HFF-Myc (cell line): ENCODE measurements around the gene CDK5RAP2.

Experiments used
- DNase-seq: peaks from one replicate; pipeline ENCODE4 v3.0.0-alpha.2; 2011; ENCODE audit warnings: low read depth; ENCODE audit errors: extremely low read depth
- H3K4me3 ChIP-seq: replicated peaks from 2 replicates; pipeline ENCODE4 v1.5.1; 2011; ENCODE audit warnings: low read depth, mild to moderate bottlenecking, control low read depth, low read length
- TF ChIP-seq, protein P1 (sequence below): IDR thresholded peaks from 2 replicates; pipeline ENCODE4 v1.5.1; 2012; ENCODE audit warnings: mild to moderate bottlenecking, low read depth, low read length, control low read depth; ENCODE audit errors: missing control alignments

CDK5RAP2 gene

DNA sequence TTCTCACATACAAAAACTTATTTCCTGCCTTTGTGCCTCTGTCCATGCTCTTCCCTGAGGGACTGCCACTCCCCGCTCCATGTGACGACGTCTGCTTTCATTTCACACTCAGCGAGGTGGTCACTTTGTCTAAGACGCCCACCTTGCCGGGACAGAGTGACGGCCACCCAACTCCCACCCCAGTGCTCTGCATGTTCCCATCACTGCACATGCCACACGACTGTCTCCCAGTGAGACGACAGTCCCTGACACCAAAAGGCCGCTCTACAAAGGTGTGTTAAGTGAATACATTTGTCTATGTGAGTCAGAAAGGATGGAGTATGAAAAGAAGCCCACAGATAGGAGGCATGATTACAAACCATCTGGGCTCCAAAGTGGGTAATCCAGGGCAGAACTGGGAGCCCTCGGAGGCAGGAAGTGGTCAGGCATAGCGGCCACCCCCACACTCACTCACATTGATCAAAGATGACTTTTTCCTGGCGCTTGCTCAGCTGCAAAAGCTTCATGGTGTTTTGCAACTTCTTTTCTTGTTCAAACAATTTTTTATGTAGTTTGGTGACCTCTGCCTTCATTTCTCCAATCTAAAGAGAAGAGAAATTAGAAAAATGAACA, 185.8 kb downstream of the CDK5RAP2 start:
- TF ChIP-seq, protein P1, sequence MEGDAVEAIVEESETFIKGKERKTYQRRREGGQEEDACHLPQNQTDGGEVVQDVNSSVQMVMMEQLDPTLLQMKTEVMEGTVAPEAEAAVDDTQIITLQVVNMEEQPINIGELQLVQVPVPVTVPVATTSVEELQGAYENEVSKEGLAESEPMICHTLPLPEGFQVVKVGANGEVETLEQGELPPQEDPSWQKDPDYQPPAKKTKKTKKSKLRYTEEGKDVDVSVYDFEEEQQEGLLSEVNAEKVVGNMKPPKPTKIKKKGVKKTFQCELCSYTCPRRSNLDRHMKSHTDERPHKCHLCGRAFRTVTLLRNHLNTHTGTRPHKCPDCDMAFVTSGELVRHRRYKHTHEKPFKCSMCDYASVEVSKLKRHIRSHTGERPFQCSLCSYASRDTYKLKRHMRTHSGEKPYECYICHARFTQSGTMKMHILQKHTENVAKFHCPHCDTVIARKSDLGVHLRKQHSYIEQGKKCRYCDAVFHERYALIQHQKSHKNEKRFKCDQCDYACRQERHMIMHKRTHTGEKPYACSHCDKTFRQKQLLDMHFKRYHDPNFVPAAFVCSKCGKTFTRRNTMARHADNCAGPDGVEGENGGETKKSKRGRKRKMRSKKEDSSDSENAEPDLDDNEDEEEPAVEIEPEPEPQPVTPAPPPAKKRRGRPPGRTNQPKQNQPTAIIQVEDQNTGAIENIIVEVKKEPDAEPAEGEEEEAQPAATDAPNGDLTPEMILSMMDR = no peak
- H3K4me3 ChIP-seq = no peak overlapping the region
- DNase-seq = peak; percentile 84

DNA sequence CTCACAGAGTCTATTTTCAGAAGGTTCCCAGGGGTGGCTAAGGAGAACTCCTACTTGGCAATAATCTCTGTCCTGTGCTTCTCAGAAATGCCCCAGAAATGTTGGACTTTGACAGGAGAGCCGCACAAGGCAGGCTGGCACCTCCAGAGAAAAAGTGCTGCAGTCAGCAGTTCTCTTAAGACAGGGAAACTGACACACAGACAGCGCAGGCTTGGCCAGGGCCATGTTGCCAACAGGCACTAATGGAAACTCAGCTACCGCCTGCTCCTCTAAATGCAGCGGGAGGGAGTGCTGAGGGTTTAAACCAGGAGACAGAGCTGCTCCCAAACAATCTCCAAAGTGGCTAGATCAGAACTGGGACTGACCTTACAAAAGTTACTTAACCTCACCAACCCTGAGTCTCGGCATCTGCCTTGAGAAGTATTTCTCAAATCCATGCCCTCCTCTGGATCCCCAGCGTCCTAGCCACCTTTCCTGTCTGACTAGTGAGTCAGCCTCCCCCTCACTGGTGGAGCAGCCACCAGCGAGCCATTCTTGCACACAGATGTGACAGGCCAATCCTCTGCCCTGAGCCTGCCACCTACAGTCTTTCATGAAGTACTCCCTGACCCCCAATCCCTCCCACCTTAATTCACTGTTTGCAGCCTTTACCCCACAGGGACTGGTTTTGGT, 186.4 kb downstream of the CDK5RAP2 start:
- peak; percentile 22 for DNase-seq
- H3K4me3 ChIP-seq = no peak overlapping the region
- TF ChIP-seq, protein P1 = no peak

DNA sequence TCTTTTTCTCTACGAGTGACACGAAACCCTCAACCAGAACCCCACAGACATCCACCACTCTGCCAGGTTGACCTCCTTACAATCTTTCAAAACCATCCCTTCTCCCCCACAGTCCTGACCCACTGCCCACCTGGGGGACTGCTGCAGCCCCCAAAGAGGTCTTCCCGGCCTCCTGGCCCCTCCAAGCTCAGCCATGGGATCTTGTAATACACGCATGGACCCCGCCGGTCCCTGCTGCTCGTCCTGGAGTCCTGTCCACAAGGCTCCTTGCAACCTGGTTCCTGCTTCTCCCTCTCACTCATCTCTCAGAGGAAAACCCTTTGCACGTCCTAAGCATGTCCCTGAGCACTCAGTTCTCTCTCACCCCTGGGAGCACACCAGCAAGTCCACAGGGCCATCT, 187.3 kb downstream of the CDK5RAP2 start:
- no peak overlapping the region for H3K4me3 ChIP-seq
- no peak for DNase-seq
- TF ChIP-seq, protein P1 = no peak

DNA sequence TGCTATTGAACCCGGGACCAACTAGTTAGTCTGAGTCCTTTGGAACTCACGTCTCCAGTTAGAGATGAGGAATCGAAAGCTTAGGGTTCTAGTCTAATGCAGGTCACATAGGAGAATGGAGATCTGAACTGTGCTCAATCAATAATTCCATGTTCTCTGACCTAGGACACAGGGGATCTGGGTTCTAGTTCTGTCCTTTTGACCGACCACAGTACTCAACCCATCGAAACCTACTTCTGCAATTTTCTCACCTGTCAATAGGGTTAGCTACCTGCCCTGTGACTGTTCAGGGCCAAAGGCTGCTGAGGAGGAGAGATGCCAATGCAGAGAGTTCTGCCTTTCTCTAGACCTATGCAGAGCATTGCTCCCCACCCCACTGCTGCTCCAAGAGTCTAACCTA, 187.7 kb downstream of the CDK5RAP2 start:
- TF ChIP-seq, protein P1 = no peak
- H3K4me3 ChIP-seq = no peak overlapping the region
- no peak for DNase-seq

DNA sequence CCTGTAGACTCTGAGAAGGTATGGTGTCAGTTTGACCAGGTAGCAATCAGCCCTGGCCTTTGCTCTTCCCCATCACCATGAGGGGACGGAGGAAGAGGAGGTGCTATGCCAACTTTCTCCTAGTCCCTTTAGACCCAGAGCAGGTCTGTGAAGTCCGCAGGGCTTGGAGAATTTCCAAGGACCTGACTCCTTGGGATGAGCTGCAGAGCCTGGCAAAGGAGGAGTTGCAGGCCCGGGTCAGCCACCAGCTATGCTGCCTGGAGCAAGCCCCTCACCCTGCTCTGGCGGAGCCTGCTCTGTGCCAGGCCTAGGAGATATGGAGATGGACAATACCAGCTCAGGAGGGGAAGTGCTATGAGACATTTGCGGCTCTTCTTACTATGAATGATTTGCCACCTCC, 188.3 kb downstream of the CDK5RAP2 start:
- TF ChIP-seq, protein P1 = no peak
- H3K4me3 ChIP-seq = no peak overlapping the region
- no peak for DNase-seq

DNA sequence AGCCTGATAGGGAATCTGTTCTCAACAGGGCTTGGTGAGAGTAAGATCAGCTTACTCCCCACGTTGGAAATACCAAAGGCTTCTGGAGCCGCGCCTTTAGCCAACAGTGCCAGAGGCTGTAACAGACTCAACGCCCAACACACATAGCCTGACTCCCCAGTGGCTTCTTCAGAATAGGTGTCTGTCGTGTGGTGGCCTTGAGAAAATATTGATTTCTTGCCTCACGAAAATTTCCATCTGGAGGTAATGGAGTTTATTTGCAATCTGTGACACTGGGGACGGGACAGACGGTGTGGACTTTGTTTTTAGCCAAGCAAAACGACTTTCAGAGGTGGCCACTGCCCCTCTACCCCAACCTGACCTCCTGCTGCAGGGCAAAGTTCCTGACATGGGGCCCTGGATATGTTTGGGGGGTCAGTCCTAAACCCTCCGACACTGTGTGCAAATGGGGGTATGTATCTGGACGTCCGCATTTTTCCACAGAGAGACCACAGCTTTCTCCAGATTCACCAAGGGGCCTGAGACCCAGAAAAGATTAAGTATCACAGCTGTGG, 189.3 kb downstream of the CDK5RAP2 start:
- no peak for DNase-seq
- TF ChIP-seq, protein P1 = no peak
- H3K4me3 ChIP-seq = no peak overlapping the region
